H1 (cell line): ENCODE data around the gene RTF1. TPM values are rescaled to one million over a fixed set of nuclear protein-coding genes. Genes with fewer than 3 reads are reported as not detected.

Experiments
- CHD2 ChIP-seq: IDR thresholded peaks from 2 replicates; pipeline ENCODE4 v1.6.1; 2012; ENCODE audit warnings: low read length, improper control_type of control experiment
- CHD7 ChIP-seq: fragments of 300-600 bp; sonication (generic); IDR thresholded peaks from 2 replicates; pipeline ENCODE4 v1.7.1; 2012; ENCODE audit warnings: low read length, moderate library complexity, mild to moderate bottlenecking, inconsistent platforms; ENCODE audit not compliant: insufficient replicate concordance
- CREB1 ChIP-seq: IDR thresholded peaks from 2 replicates; pipeline ENCODE4 v1.6.1; 2012; ENCODE audit warnings: inconsistent platforms
- HDAC2 ChIP-seq, 2 experiments: fragments of 300-600 bp in 1 of 2; sonication (generic) in 1 of 2; IDR thresholded peaks; 2 replicates each; pipeline ENCODE4 v1.6.1; 2011 to 2012; ENCODE audit warnings: low read depth in 2 of 2, low read length in 2 of 2, mild to moderate bottlenecking in 2 of 2, moderate library complexity in 2 of 2, borderline replicate concordance in 1 of 2, inconsistent platforms in 1 of 2
- HDAC6 ChIP-seq: IDR thresholded peaks from one replicate; pipeline ENCODE4 v1.7.1; 2012; ENCODE audit warnings: low read depth, mild to moderate bottlenecking, inconsistent platforms, low read length, moderate library complexity
- PHF8 ChIP-seq: fragments of 200-600 bp; sonication (generic); conservative IDR thresholded peaks from 2 replicates; pipeline ENCODE4 v1.7.1; 2012; ENCODE audit warnings: low read depth, mild to moderate bottlenecking, inconsistent platforms, low read length, moderate library complexity
- POLR2AphosphoS5 ChIP-seq: IDR thresholded peaks from 2 replicates; pipeline ENCODE4 v1.6.1; 2011; ENCODE audit warnings: low read depth, low read length
- SAP30 ChIP-seq: fragments of 300-600 bp; sonication (generic); IDR thresholded peaks from 2 replicates; pipeline ENCODE4 v1.7.1; 2012; ENCODE audit warnings: low read length, moderate library complexity, mild to moderate bottlenecking, inconsistent platforms; ENCODE audit not compliant: insufficient read depth, insufficient replicate concordance
- SP1 ChIP-seq: IDR thresholded peaks from 2 replicates; pipeline ENCODE4 v1.6.1; 2011; ENCODE audit warnings: low read depth, low read length
- SRF ChIP-seq: IDR thresholded peaks from 2 replicates; pipeline ENCODE4 v1.6.1; 2011; ENCODE audit warnings: mild to moderate bottlenecking, low read depth, low read length, moderate library complexity
- TAF1 ChIP-seq: IDR thresholded peaks from 2 replicates; pipeline ENCODE4 v1.6.1; 2011; ENCODE audit warnings: mild to moderate bottlenecking, low read depth, low read length
- polyA plus RNA-seq, 7 experiments: library from polyadenylated mRNA; depleted of rRNA in 3 of 7; stranded (reverse) in 5 of 7; unstranded in 2 of 7; fragments of >200 nt in 5 of 7; fragments of 200-250 nt in 2 of 7; gene quantifications; 1 replicate in 5 of 7; 2 replicates in 1 of 7; 4 replicates in 1 of 7; pipeline versions ENCODE4 v1.2.1 to v1.2.3, GENCODE V29; 2011 to 2013; ENCODE audit warnings: missing spikeins in 2 of 7, mixed read lengths in 2 of 7
- total RNA-seq: library from RNA; stranded (reverse); fragmentation: NEBNext Ultra II Directional; extraction: Animal tissue kit (Norgen Biotek cat#: 25700); gene quantifications from 2 replicates; pipeline ENCODE4 v1.2.1, GENCODE V29; 2021

The RTF1 gene
- total and polyA plus RNA-seq, 2 of the 8 experiments (the other 6 are each of a cell fraction or from before 2014, with no cell fraction given): 22.6 to 47.7 TPM

GRCh38 chr15:41462084-41462795 is 45.3 kb downstream of the RTF1 start (continued):
- TF ChIP-seq CHD7 (no peak), TAF1 (no peak), SP1 (no peak), POLR2AphosphoS5 (no peak), HDAC6 (no peak), SAP30 (no peak), CHD2 (no peak), HDAC2 (IDR thresholded peaks at IDR 0.05; ENCODE audit: borderline replicate concordance in 1 of 2, low read depth in 2 of 2, low read length in 2 of 2) (no peak), PHF8 (no peak), CREB1 (no peak), SRF (no peak)
